H1 (cell line): ENCODE measurements around the gene SLC35F3. TPM values are rescaled to one million over a fixed set of nuclear protein-coding genes. Genes with fewer than 3 reads are reported as not detected.

ENCODE experiments used
- E2F6 ChIP-seq: IDR thresholded peaks from 2 replicates; pipeline ENCODE4 v1.6.1; 2012; ENCODE audit warnings: inconsistent platforms
- EZH2 ChIP-seq: fragments of 200-600 bp; sonication (generic); IDR thresholded peaks from 2 replicates; pipeline ENCODE4 v1.7.1; 2012; ENCODE audit warnings: low read depth, mild to moderate bottlenecking, moderate library complexity, low read length, inconsistent platforms; ENCODE audit not compliant: severe bottlenecking
- GABPA ChIP-seq: IDR thresholded peaks from 2 replicates; pipeline ENCODE4 v1.6.1; 2011; ENCODE audit warnings: mild to moderate bottlenecking, low read length, moderate library complexity, borderline replicate concordance; ENCODE audit not compliant: insufficient read depth
- NRF1 ChIP-seq: IDR thresholded peaks from 2 replicates; pipeline ENCODE4 v1.6.1; 2011; ENCODE audit warnings: mild to moderate bottlenecking, low read depth, low read length, improper control_type of control experiment
- RAD21 ChIP-seq, 2 experiments: IDR thresholded peaks in 1 of 2; conservative IDR thresholded peaks in 1 of 2; 2 replicates each; pipeline ENCODE4 v1.6.1; 2011; ENCODE audit warnings: low read depth in 2 of 2, low read length in 2 of 2, improper control_type of control experiment in 1 of 2, inconsistent platforms in 1 of 2, mild to moderate bottlenecking in 1 of 2, moderate library complexity in 1 of 2
- SAP30 ChIP-seq: fragments of 300-600 bp; sonication (generic); IDR thresholded peaks from 2 replicates; pipeline ENCODE4 v1.7.1; 2012; ENCODE audit warnings: low read length, moderate library complexity, mild to moderate bottlenecking, inconsistent platforms; ENCODE audit not compliant: insufficient read depth, insufficient replicate concordance
- polyA plus RNA-seq, 7 experiments: library from polyadenylated mRNA; depleted of rRNA in 3 of 7; stranded (reverse) in 5 of 7; unstranded in 2 of 7; fragments of >200 nt in 5 of 7; fragments of 200-250 nt in 2 of 7; gene quantifications; 1 replicate in 5 of 7; 2 replicates in 1 of 7; 4 replicates in 1 of 7; pipeline versions ENCODE4 v1.2.1 to v1.2.3, GENCODE V29; 2011 to 2013; ENCODE audit warnings: missing spikeins in 2 of 7, mixed read lengths in 2 of 7
- total RNA-seq: library from RNA; stranded (reverse); fragmentation: NEBNext Ultra II Directional; extraction: Animal tissue kit (Norgen Biotek cat#: 25700); gene quantifications from 2 replicates; pipeline ENCODE4 v1.2.1, GENCODE V29; 2021

Gene SLC35F3
- total and polyA plus RNA-seq, 2 of the 8 experiments (the other 6 are each of a cell fraction or from before 2014, with no cell fraction given) = 0.78 to 1.2 TPM

- TF ChIP-seq E2F6 (no peak), NRF1 (no peak), RAD21 (IDR thresholded peaks at IDR 0.05 in 1 of 2, conservative IDR thresholded peaks at IDR 0.05 in 1 of 2; ENCODE audit: low read depth in 2 of 2, low read length in 2 of 2) (no peak), EZH2 (no peak), GABPA (no peak), SAP30 (no peak)
Measured at GRCh38 chr1:233936842-233937241, 32.4 kb downstream of the SLC35F3 start (continued).
